HCT116 (cell line): ENCODE data around the gene KIAA1549. TPM values are rescaled to one million over a fixed set of nuclear protein-coding genes. Genes with fewer than 3 reads are reported as not detected.

Experiments used
- ATAC-seq: fragments of 200-7000 bp; cut with Tn5 transposase; 2 replicates; pipeline ENCODE4 v1.9.1; 2020; ENCODE audit warnings: mild to moderate bottlenecking, moderate library complexity
- BruUV-seq: library from RNA; stranded (reverse); fragments of 400-500 nt; replicated peaks from 2 replicates; lab custom pipeline; 2021; lab: Mats Ljungman, UMichigan
- CTCF ChIA-PET: fragments of 300-600 bp; sonication (Branson Sonifier 250); formaldehyde crosslinking; loops from one replicate; lab custom pipeline; 2021; ENCODE audit warnings: antibody characterized with exemption; lab: Charles Lee
- POLR2A ChIA-PET: fragments of 300-600, 350-600 bp; sonication (Branson Sonifier 250); formaldehyde crosslinking; loops from one replicate; lab custom pipeline; 2021; ENCODE audit warnings: antibody characterized with exemption; lab: Charles Lee
- RAD21 ChIA-PET, 2 experiments: fragments of 300-600 bp; sonication (Branson Sonifier 250); formaldehyde crosslinking; loops; one replicate each; lab custom pipeline; 2023; ENCODE audit warnings: low total read pairs in 2 of 2; ENCODE audit not compliant: uncharacterized antibody in 2 of 2, unreplicated experiment in 2 of 2, low non-redundant PET in 1 of 2; lab: Charles Lee
- DNase-seq: peaks from one replicate; pipeline ENCODE4 v3.0.0-alpha.2; 2010; ENCODE audit warnings: low read depth, low spot score
- H2AFZ ChIP-seq: fragments of 200-600 bp; shearing (Covaris generic), sonication (generic); 2 replicates; pipeline ENCODE4 v1.6.1; 2017; ENCODE audit warnings: low read depth, mixed run types, mixed read lengths, antibody characterized with exemption, low read length; ENCODE audit not compliant: poor library complexity, severe bottlenecking
- H3K27ac ChIP-seq: 2 replicates; pipeline ENCODE4 v1.5.1; 2012; ENCODE audit warnings: low read depth, low read length
- H3K27me3 ChIP-seq: fragments of 200-600 bp; sonication (generic); 2 replicates; pipeline ENCODE4 v1.6.1; 2016; ENCODE audit warnings: mixed run types, low read length, mixed read lengths; ENCODE audit not compliant: insufficient read depth
- H3K36me3 ChIP-seq, 2 experiments: fragments of 200-500 bp in 1 of 2; fragments of 200-600 bp in 1 of 2; sonication (Bioruptor generic) in 1 of 2; sonication (generic) in 1 of 2; 2 replicates each; pipeline versions ENCODE4 v1.5.1 to v1.6.1; 2014 to 2016; ENCODE audit warnings: low read length in 2 of 2, inconsistent platforms in 1 of 2, mixed read lengths in 1 of 2, mixed run types in 1 of 2; ENCODE audit not compliant: insufficient read depth in 2 of 2, control insufficient read depth in 1 of 2
- H3K4me1 ChIP-seq, 2 experiments: fragments of 200-600 bp in 1 of 2; sonication (generic) in 1 of 2; 2 replicates each; pipeline versions ENCODE4 v1.5.1 to v1.6.1; 2012 to 2017; ENCODE audit warnings: low read length in 2 of 2, inconsistent platforms in 1 of 2, mild to moderate bottlenecking in 1 of 2, mixed read lengths in 1 of 2, mixed run types in 1 of 2, moderate library complexity in 1 of 2; ENCODE audit not compliant: insufficient read depth in 2 of 2, control insufficient read depth in 1 of 2
- H3K4me2 ChIP-seq: fragments of 200-600 bp; sonication (generic); 2 replicates; pipeline ENCODE4 v1.6.1; 2017; ENCODE audit warnings: mixed run types, low read length, mixed read lengths
- H3K4me3 ChIP-seq, 2 experiments: fragments of 200-600 bp in 1 of 2; sonication (generic) in 1 of 2; replicated peaks in 1 of 2; 2 replicates each; pipeline ENCODE4 v1.5.1; 2011 to 2016; ENCODE audit warnings: low read length in 2 of 2, control low read depth in 1 of 2, low read depth in 1 of 2, mild to moderate bottlenecking in 1 of 2, mixed read lengths in 1 of 2, mixed run types in 1 of 2
- H3K79me2 ChIP-seq: fragments of 200-600 bp; sonication (generic); 2 replicates; pipeline ENCODE4 v1.6.1; 2017; ENCODE audit warnings: mild to moderate bottlenecking, mixed run types, low read length, moderate library complexity, mixed read lengths; ENCODE audit not compliant: insufficient read depth
- H3K9ac ChIP-seq: fragments of 200-600 bp; sonication (generic); 2 replicates; pipeline ENCODE4 v1.6.1; 2016; ENCODE audit warnings: low read length, mixed read lengths
- H3K9me2 ChIP-seq: fragments of 200-600 bp; sonication (generic), shearing (Covaris generic); 2 replicates; pipeline ENCODE4 v1.6.1; 2017; ENCODE audit warnings: mixed run types, mild to moderate bottlenecking, moderate library complexity; ENCODE audit not compliant: insufficient read depth
- H3K9me3 ChIP-seq, 2 experiments: fragments of 200-500 bp in 1 of 2; fragments of 200-600 bp in 1 of 2; sonication (Bioruptor generic) in 1 of 2; sonication (generic) in 1 of 2; 2 replicates each; pipeline ENCODE4 v1.6.1; 2014 to 2017; ENCODE audit warnings: low read length in 2 of 2, mixed read lengths in 2 of 2, inconsistent platforms in 1 of 2, low read depth in 1 of 2, mild to moderate bottlenecking in 1 of 2, mixed run types in 1 of 2, moderate library complexity in 1 of 2; ENCODE audit not compliant: control insufficient read depth in 1 of 2, insufficient read depth in 1 of 2
- H4K20me1 ChIP-seq: fragments of 200-600 bp; sonication (generic), shearing (Covaris generic); 2 replicates; pipeline ENCODE4 v1.6.1; 2017; ENCODE audit warnings: mixed run types, mild to moderate bottlenecking, moderate library complexity; ENCODE audit not compliant: insufficient read depth
- CBX3 ChIP-seq: IDR thresholded peaks from 2 replicates; pipeline ENCODE4 v1.6.1; 2012; ENCODE audit warnings: low read depth
- CEBPB ChIP-seq: IDR thresholded peaks from 2 replicates; pipeline ENCODE4 v1.6.1; 2012; ENCODE audit warnings: low read depth
- EGR1 ChIP-seq: IDR thresholded peaks from 2 replicates; pipeline ENCODE4 v1.6.1; 2012; ENCODE audit warnings: low read depth
- EZH2 ChIP-seq: fragments of 200-600 bp; sonication (generic); IDR thresholded peaks from 2 replicates; pipeline ENCODE4 v1.6.1; 2017; ENCODE audit warnings: antibody characterized with exemption, mixed run types
- JUND ChIP-seq: IDR thresholded peaks from 2 replicates; pipeline ENCODE4 v1.6.1; 2012
- MAX ChIP-seq: IDR thresholded peaks from 2 replicates; pipeline ENCODE4 v1.6.1; 2012
- POLR2A ChIP-seq: IDR thresholded peaks from 2 replicates; pipeline ENCODE4 v1.7.0; 2011; ENCODE audit warnings: borderline replicate concordance; ENCODE audit not compliant: insufficient read depth, insufficient read length; ENCODE audit errors: extremely low read depth
- POLR2AphosphoS5 ChIP-seq: IDR thresholded peaks from 2 replicates; pipeline ENCODE4 v1.6.1; 2011; ENCODE audit warnings: mild to moderate bottlenecking, low read depth, low read length, moderate library complexity
- SP1 ChIP-seq: IDR thresholded peaks from 2 replicates; pipeline ENCODE4 v1.6.1; 2012; ENCODE audit warnings: low read depth
- TCF7L2 ChIP-seq: IDR thresholded peaks from 2 replicates; pipeline ENCODE4 v1.7.0; 2011; ENCODE audit warnings: borderline replicate concordance, inconsistent platforms; ENCODE audit not compliant: insufficient read depth, insufficient read length; ENCODE audit errors: extremely low read depth
- YY1 ChIP-seq: IDR thresholded peaks from 2 replicates; pipeline ENCODE4 v1.6.1; 2011; ENCODE audit warnings: low read length, low read depth, moderate library complexity, mild to moderate bottlenecking; ENCODE audit not compliant: insufficient replicate concordance; ENCODE audit errors: extremely low read depth
- intact Hi-C: fragments of 100-400 bp; cut with micrococcal nuclease; formaldehyde crosslinking; loops from 2 replicates; pipeline ENCODE4 v1.10.0; 2022
- total RNA-seq: library from RNA; stranded (reverse); gene quantifications from one replicate; pipeline ENCODE4 v1.2.1, GENCODE V29; 2021; ENCODE audit not compliant: unreplicated experiment
- TF ChIP-seq, protein P1 (sequence below), 3 experiments: fragments of 200-600 bp in 1 of 3; sonication (generic) in 1 of 3; IDR thresholded peaks in 2 of 3; conservative IDR thresholded peaks in 1 of 3; 2 replicates each; pipeline ENCODE4 v1.5.1; 2012 to 2017; ENCODE audit warnings: low read depth in 2 of 3, low read length in 2 of 3, antibody characterized with exemption in 1 of 3, borderline replicate concordance in 1 of 3, control low read depth in 1 of 3, mild to moderate bottlenecking in 1 of 3, mixed read lengths in 1 of 3, mixed run types in 1 of 3, moderate library complexity in 1 of 3; ENCODE audit not compliant: insufficient read depth in 1 of 3
- TF ChIP-seq, protein P2 (sequence below): IDR thresholded peaks from 2 replicates; pipeline ENCODE4 v1.6.1; 2011; ENCODE audit warnings: mild to moderate bottlenecking, low read length, moderate library complexity; ENCODE audit not compliant: insufficient replicate concordance; ENCODE audit errors: extremely low read depth

KIAA1549 gene
- total RNA-seq, 1 experiment from 2014 or later = 3.9 TPM

DNA sequence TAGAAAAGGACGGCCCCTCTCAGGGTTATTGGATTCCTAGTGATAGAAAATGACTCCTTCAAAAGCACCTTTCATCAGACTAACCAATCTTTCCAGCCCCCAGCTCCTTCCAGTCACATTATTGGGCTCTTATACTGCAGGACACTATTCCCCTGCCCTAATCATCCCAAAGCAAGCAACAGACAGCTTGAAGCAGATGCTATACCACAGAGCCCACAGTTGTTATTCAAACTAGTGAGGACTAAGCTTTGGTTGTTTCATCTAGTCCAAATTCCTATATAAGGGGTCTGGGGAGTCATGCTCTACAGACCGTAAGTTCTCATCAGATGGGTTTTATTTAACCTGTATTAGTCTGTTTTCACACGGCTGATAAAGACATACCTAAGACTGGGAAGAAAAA lies 30.2 kb upstream of the KIAA1549 start:
- no peaks in the 10 kb centered on the region for H3K36me3 ChIP-seq
- no peak overlapping the region for H3K4me2 ChIP-seq
- no peak overlapping the region for H3K4me3 ChIP-seq
- no peaks in the 10 kb centered on the region for H3K79me2 ChIP-seq
- ATAC-seq (no peak), DNase-seq (no peak)
- no peak for TF ChIP-seq SP1
- TF ChIP-seq YY1 = no peak
- no peak for TF ChIP-seq JUND
- no peak for TF ChIP-seq POLR2AphosphoS5
- TF ChIP-seq EGR1 = no peak
- TF ChIP-seq POLR2A = no peak
- no peak for TF ChIP-seq MAX
- TF ChIP-seq, protein P1, sequence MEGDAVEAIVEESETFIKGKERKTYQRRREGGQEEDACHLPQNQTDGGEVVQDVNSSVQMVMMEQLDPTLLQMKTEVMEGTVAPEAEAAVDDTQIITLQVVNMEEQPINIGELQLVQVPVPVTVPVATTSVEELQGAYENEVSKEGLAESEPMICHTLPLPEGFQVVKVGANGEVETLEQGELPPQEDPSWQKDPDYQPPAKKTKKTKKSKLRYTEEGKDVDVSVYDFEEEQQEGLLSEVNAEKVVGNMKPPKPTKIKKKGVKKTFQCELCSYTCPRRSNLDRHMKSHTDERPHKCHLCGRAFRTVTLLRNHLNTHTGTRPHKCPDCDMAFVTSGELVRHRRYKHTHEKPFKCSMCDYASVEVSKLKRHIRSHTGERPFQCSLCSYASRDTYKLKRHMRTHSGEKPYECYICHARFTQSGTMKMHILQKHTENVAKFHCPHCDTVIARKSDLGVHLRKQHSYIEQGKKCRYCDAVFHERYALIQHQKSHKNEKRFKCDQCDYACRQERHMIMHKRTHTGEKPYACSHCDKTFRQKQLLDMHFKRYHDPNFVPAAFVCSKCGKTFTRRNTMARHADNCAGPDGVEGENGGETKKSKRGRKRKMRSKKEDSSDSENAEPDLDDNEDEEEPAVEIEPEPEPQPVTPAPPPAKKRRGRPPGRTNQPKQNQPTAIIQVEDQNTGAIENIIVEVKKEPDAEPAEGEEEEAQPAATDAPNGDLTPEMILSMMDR (IDR thresholded peaks at IDR 0.05 in 2 of 3, conservative IDR thresholded peaks at IDR 0.05 in 1 of 3; ENCODE audit: borderline replicate concordance in 1 of 3, insufficient read depth in 1 of 3, low read depth in 2 of 3, low read length in 2 of 3) = no peak
- no peak for TF ChIP-seq TCF7L2
- TF ChIP-seq EZH2 = no peak
- TF ChIP-seq CEBPB = no peak
- no peak for TF ChIP-seq CBX3
- TF ChIP-seq, protein P2, sequence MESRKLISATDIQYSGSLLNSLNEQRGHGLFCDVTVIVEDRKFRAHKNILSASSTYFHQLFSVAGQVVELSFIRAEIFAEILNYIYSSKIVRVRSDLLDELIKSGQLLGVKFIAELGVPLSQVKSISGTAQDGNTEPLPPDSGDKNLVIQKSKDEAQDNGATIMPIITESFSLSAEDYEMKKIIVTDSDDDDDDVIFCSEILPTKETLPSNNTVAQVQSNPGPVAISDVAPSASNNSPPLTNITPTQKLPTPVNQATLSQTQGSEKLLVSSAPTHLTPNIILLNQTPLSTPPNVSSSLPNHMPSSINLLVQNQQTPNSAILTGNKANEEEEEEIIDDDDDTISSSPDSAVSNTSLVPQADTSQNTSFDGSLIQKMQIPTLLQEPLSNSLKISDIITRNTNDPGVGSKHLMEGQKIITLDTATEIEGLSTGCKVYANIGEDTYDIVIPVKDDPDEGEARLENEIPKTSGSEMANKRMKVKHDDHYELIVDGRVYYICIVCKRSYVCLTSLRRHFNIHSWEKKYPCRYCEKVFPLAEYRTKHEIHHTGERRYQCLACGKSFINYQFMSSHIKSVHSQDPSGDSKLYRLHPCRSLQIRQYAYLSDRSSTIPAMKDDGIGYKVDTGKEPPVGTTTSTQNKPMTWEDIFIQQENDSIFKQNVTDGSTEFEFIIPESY = no peak
- no peaks in the 10 kb centered on the region for H4K20me1 ChIP-seq
- intact Hi-C loops = no loop called here
- no peak overlapping the region for H3K9ac ChIP-seq
- ChIA-PET CTCF (interaction anchor here (0.7 kb wide), 1 partner anchor 17 kb away, joined by 3 read pairs; no protein-coding TSS in a partner anchor), POLR2A (no interaction called here), RAD21 (no interaction called here)
- 0 out of 2 replicates have a peak, but pooled peaks cover 2% of the 10 kb centered on the region for H3K9me2 ChIP-seq
- H3K4me1 ChIP-seq = no peaks in the 10 kb centered on the region
- H3K9me3 ChIP-seq = no peaks in the 10 kb centered on the region
- no peaks in the 10 kb centered on the region for H3K27me3 ChIP-seq
- BruUV-seq = no TSS peak
- H3K27ac ChIP-seq = no peak overlapping the region
- H2AFZ ChIP-seq = no peak overlapping the region
